ENCODE data around the gene CEP78.
A peak's percentile ranks its signal among the peaks of the same experiment; 100 is the strongest.
"Not testable (repeated sequence)": the region's sequence is repeated elsewhere in the genome, so short reads cannot be mapped to it uniquely, and the experiment has no call there.

Gene CEP78

GRCh38 chr9:78269784-78270183, 33.9 kb downstream of the CEP78 start:
- peaks cover 18% of the 10 kb centered on the region for H3K36me3 ChIP-seq
- no peaks in the 10 kb centered on the region for H3K27me3 ChIP-seq
- no peak for DNase-seq
- H3K9me3 ChIP-seq, result no peaks in the 10 kb centered on the region
- no peak for TF ChIP-seq CTCF (IDR thresholded peaks at IDR 0.05; ENCODE audit: low read depth, low read length)
- H3K4me1 ChIP-seq, result no peaks in the 10 kb centered on the region
- no peak overlapping the region for H3K4me3 ChIP-seq (ENCODE audit: low read depth, low read length)

- Histone ChIP-seq H3K27me3 (no peaks in the 10 kb centered on the region), H3K4me3 (ENCODE audit: low read depth, low read length) (no peak overlapping the region), H3K9me3 (no peaks in the 10 kb centered on the region), H3K36me3 (peaks cover under 1% of the 10 kb centered on the region; the same call in 1 of the 2 replicates), H3K4me1 (no peaks in the 10 kb centered on the region)
- no peak for DNase-seq
- no peak for TF ChIP-seq CTCF (IDR thresholded peaks at IDR 0.05; ENCODE audit: low read depth, low read length)
Observed at GRCh38 chr9:78272307-78272706, 36.4 kb downstream of the CEP78 start.

- no peak overlapping the region for H3K4me3 ChIP-seq (ENCODE audit: low read depth, low read length)
- DNase-seq, result no peak
- H3K27me3 ChIP-seq, result no peaks in the 10 kb centered on the region
- H3K36me3 ChIP-seq, result no peaks in the 10 kb centered on the region
- TF ChIP-seq CTCF (IDR thresholded peaks at IDR 0.05; ENCODE audit: low read depth, low read length), result no peak
- H3K4me1 ChIP-seq, result no peaks in the 10 kb centered on the region
- H3K9me3 ChIP-seq, result no peaks in the 10 kb centered on the region
Observed at GRCh38 chr9:78273761-78274160, 37.9 kb downstream of the CEP78 start.

GRCh38 chr9:78278177-78278777, 42.4 kb downstream of the CEP78 start:
- no peak overlapping the region for H3K4me3 ChIP-seq (ENCODE audit: low read depth, low read length)
- H3K4me1 ChIP-seq, result peaks cover 5% of the 10 kb centered on the region; the same call in 1 of the 2 replicates
- no peak for DNase-seq
- H3K36me3 ChIP-seq, result no peaks in the 10 kb centered on the region
- no peak for TF ChIP-seq CTCF (IDR thresholded peaks at IDR 0.05; ENCODE audit: low read depth, low read length)
- no peaks in the 10 kb centered on the region for H3K9me3 ChIP-seq
- H3K27me3 ChIP-seq, result no peaks in the 10 kb centered on the region

GRCh38 chr9:78278801-78279200, 42.9 kb downstream of the CEP78 start:
- no peak for DNase-seq
- no peaks in the 10 kb centered on the region for H3K27me3 ChIP-seq
- H3K36me3 ChIP-seq, result no peaks in the 10 kb centered on the region
- H3K4me1 ChIP-seq, result peaks cover 5% of the 10 kb centered on the region; the same call in 1 of the 2 replicates
- no peak overlapping the region for H3K4me3 ChIP-seq (ENCODE audit: low read depth, low read length)
- H3K9me3 ChIP-seq, result no peaks in the 10 kb centered on the region
- TF ChIP-seq CTCF (IDR thresholded peaks at IDR 0.05; ENCODE audit: low read depth, low read length), result no peak

GRCh38 chr9:78280982-78281668, 45.2 kb downstream of the CEP78 start:
- TF ChIP-seq CTCF (IDR thresholded peaks at IDR 0.05; ENCODE audit: low read depth, low read length), result no peak
- Histone ChIP-seq H3K27me3 (no peaks in the 10 kb centered on the region), H3K9me3 (no peaks in the 10 kb centered on the region), H3K36me3 (no peaks in the 10 kb centered on the region), H3K4me3 (ENCODE audit: low read depth, low read length) (no peak overlapping the region), H3K4me1 (peaks cover 5% of the 10 kb centered on the region; the same call in 1 of the 2 replicates)
- DNase-seq, result peak; percentile 65

- not testable (repeated sequence) for H3K4me3 ChIP-seq (ENCODE audit: low read depth, low read length); H3K36me3 ChIP-seq; H3K27me3 ChIP-seq; H3K9me3 ChIP-seq; H3K4me1 ChIP-seq; DNase-seq
Observed at GRCh38 chr9:78284181-78284580, 48.3 kb downstream of the CEP78 start.
